HepG2 (cell line): ENCODE results near the gene CCDC158. TPM values are rescaled to one million over a fixed set of nuclear protein-coding genes. Genes with fewer than 3 reads are reported as not detected.

Experiments
- ETS1 ChIP-seq: sonication (generic); formaldehyde crosslinking; IDR thresholded peaks from 2 replicates; pipeline ENCODE4 v1.4.0; 2020; ENCODE audit warnings: missing genetic modification reagents
- FOXA1 ChIP-seq, 2 experiments: fragments of 450-650 bp in 1 of 2; sonication (generic) in 1 of 2; formaldehyde crosslinking in 1 of 2; IDR thresholded peaks; 2 replicates each; pipeline versions ENCODE4 v1.4.0 to v1.6.1; 2016 to 2020; ENCODE audit warnings: missing genetic modification reagents in 1 of 2
- HMG20A ChIP-seq: IDR thresholded peaks from 2 replicates; pipeline ENCODE4 v1.6.1; 2016; ENCODE audit warnings: borderline replicate concordance
- HNRNPL ChIP-seq: fragments of 200-400 bp; formaldehyde crosslinking; IDR thresholded peaks from 2 replicates; pipeline ENCODE4 v1.6.1; 2017; ENCODE audit warnings: mild to moderate bottlenecking, low read depth, low read length
- MBNL3 ChIP-seq: fragments of 250-450 bp; sonication (Bioruptor Pico); conservative IDR thresholded peaks from 2 replicates; pipeline ENCODE4 v1.8.0; 2022; ENCODE audit warnings: mild to moderate bottlenecking, inconsistent platforms
- NFATC3 ChIP-seq: sonication (generic); formaldehyde crosslinking; IDR thresholded peaks from 2 replicates; pipeline ENCODE4 v1.5.1; 2020; ENCODE audit warnings: mild to moderate bottlenecking, missing genetic modification reagents
- RFX1 ChIP-seq: fragments of 450-650 bp; IDR thresholded peaks from 2 replicates; pipeline ENCODE4 v1.6.1; 2017
- TIGD3 ChIP-seq: sonication (generic); formaldehyde crosslinking; IDR thresholded peaks from 2 replicates; pipeline ENCODE4 v1.5.1; 2020; ENCODE audit warnings: mild to moderate bottlenecking, missing genetic modification reagents, borderline replicate concordance
- TOE1 ChIP-seq: sonication (generic); formaldehyde crosslinking; IDR thresholded peaks from 2 replicates; pipeline ENCODE4 v1.4.0; 2020; ENCODE audit warnings: mild to moderate bottlenecking, missing genetic modification reagents
- ZBTB21 ChIP-seq: sonication (generic); formaldehyde crosslinking; IDR thresholded peaks from 2 replicates; pipeline ENCODE4 v1.4.0; 2020; ENCODE audit warnings: missing genetic modification reagents
- ZBTB4 ChIP-seq: sonication (generic); formaldehyde crosslinking; IDR thresholded peaks from 2 replicates; pipeline ENCODE4 v1.4.0; 2020; ENCODE audit warnings: missing genetic modification reagents, mild to moderate bottlenecking, borderline replicate concordance
- ZEB1 ChIP-seq: IDR thresholded peaks from 2 replicates; pipeline ENCODE4 v1.6.1; 2012; ENCODE audit warnings: mild to moderate bottlenecking, low read depth, inconsistent platforms; ENCODE audit not compliant: insufficient replicate concordance
- ZMYM3 ChIP-seq: sonication (generic); formaldehyde crosslinking; IDR thresholded peaks from 2 replicates; pipeline ENCODE4 v1.5.1; 2020; ENCODE audit warnings: mild to moderate bottlenecking, missing genetic modification reagents
- ZNF121 ChIP-seq: sonication (generic); formaldehyde crosslinking; IDR thresholded peaks from 2 replicates; pipeline ENCODE4 v1.5.0; 2020; ENCODE audit warnings: mild to moderate bottlenecking, missing genetic modification reagents
- ZNF143 ChIP-seq: sonication (generic); formaldehyde crosslinking; IDR thresholded peaks from 2 replicates; pipeline ENCODE4 v1.4.0; 2020; ENCODE audit warnings: missing genetic modification reagents
- ZNF253 ChIP-seq: sonication (generic); formaldehyde crosslinking; IDR thresholded peaks from 2 replicates; pipeline ENCODE4 v1.8.0; 2022; ENCODE audit warnings: mild to moderate bottlenecking, missing genetic modification reagents, borderline replicate concordance
- ZNF263 ChIP-seq: sonication (generic); formaldehyde crosslinking; IDR thresholded peaks from 2 replicates; pipeline ENCODE4 v1.4.0; 2020; ENCODE audit warnings: missing genetic modification reagents
- ZNF281 ChIP-seq: sonication (generic); formaldehyde crosslinking; IDR thresholded peaks from 2 replicates; pipeline ENCODE4 v1.4.0; 2020; ENCODE audit warnings: missing genetic modification reagents, borderline replicate concordance
- ZNF614 ChIP-seq: IDR thresholded peaks from 2 replicates; pipeline ENCODE4 v1.6.1; 2018; ENCODE audit warnings: missing biosample characterization, missing genetic modification reagents, inconsistent platforms, borderline replicate concordance
- ZNF839 ChIP-seq: sonication (generic); formaldehyde crosslinking; IDR thresholded peaks from 2 replicates; pipeline ENCODE4 v1.4.0; 2020; ENCODE audit warnings: missing genetic modification reagents, mild to moderate bottlenecking, borderline replicate concordance
- ZSCAN12 ChIP-seq: sonication (generic); formaldehyde crosslinking; IDR thresholded peaks from 2 replicates; pipeline ENCODE4 v1.9.0; 2021; ENCODE audit warnings: mild to moderate bottlenecking, missing genetic modification reagents
- polyA plus RNA-seq, 8 experiments: library from polyadenylated mRNA; depleted of rRNA in 3 of 8; stranded (reverse) in 7 of 8; unstranded in 1 of 8; fragments of >200 nt; fragmentation: Illumina TruSeq in 4 of 8; extraction: Trizol in 4 of 8; gene quantifications; 2 replicates each; pipeline versions ENCODE4 v1.2.1 to v1.2.3, GENCODE V29; 2011 to 2016; ENCODE audit warnings: low read depth in 4 of 8, missing spikeins in 1 of 8, mixed read lengths in 1 of 8; ENCODE audit not compliant: insufficient read depth in 1 of 8
- total RNA-seq, 5 experiments: library from RNA; depleted of rRNA; stranded (reverse); fragments of >200 nt; fragmentation: Illumina TruSeq; extraction: Trizol; gene quantifications; 2 replicates each; pipeline ENCODE4 v1.2.3, GENCODE V29; 2016; ENCODE audit warnings: low read depth in 1 of 5

Gene CCDC158
- total and polyA plus RNA-seq, 2 of the 13 experiments (the other 11 are each of a cell fraction or from before 2014, with no cell fraction given), result not detected

- TF ChIP-seq ZBTB4 (CRISPR knock-in tag), result no peak
- TF ChIP-seq ZEB1, result no peak
- TF ChIP-seq ZMYM3 (CRISPR knock-in tag), result no peak
- TF ChIP-seq ZNF143 (CRISPR knock-in tag), result no peak; the same call in 1 of the 2 replicates
- no peak for TF ChIP-seq ZNF839 (CRISPR knock-in tag)
- TF ChIP-seq ZBTB21, result no peak
- no peak for TF ChIP-seq NFATC3 (CRISPR knock-in tag)
- 0 out of 2 replicates have a peak, but pooled peaks have one; percentile 48 for TF ChIP-seq HNRNPL
- peak; percentile 33 for TF ChIP-seq HMG20A
- no peak for TF ChIP-seq TOE1 (CRISPR knock-in tag)
- TF ChIP-seq ETS1, result 0 out of 2 replicates have a peak, but pooled peaks have one; percentile 30
- no peak for TF ChIP-seq RFX1
- no peak for TF ChIP-seq ZNF253 (CRISPR knock-in tag)
- no peak for TF ChIP-seq ZNF614
- no peak; the same call in none of the 2 replicates for TF ChIP-seq ZNF263 (CRISPR knock-in tag)
- no peak for TF ChIP-seq ZNF121
- TF ChIP-seq TIGD3, result no peak
- TF ChIP-seq ZNF281 (CRISPR knock-in tag), result no peak; the same call in 1 of the 2 replicates
- no peak for TF ChIP-seq MBNL3 (CRISPR knock-in tag)
- no peak for TF ChIP-seq FOXA1 (IDR thresholded peaks at IDR 0.05)
- no peak for TF ChIP-seq FOXA1 (CRISPR knock-in tag; IDR thresholded peaks at IDR 0.05)
- no peak for TF ChIP-seq ZSCAN12 (CRISPR knock-in tag)
Measured at GRCh38 chr4:76305971-76306881, 114.7 kb downstream of the CCDC158 start, which contains the start of gene STBD1 (continued).
